Lower lobe of right lung (tissue), 2 donors: Measurements from ENCODE around the gene SEC63. TPM values are rescaled to one million over a fixed set of nuclear protein-coding genes. Genes with fewer than 3 reads are reported as not detected.
"Not testable (repeated sequence)": the region's sequence is repeated elsewhere in the genome, so short reads cannot be mapped to it uniquely, and the experiment has no call there.

Source experiments
- ATAC-seq, 2 donors: fragments of 200-7000 bp; cut with Tn5 transposase; one replicate each; pipeline ENCODE4 v1.9.1; 2020 to 2022; ENCODE audit warnings: mild to moderate bottlenecking in 2 of 2, moderate library complexity in 2 of 2
- DNase-seq: peaks from one replicate; pipeline ENCODE4 v3.0.0-alpha.2; 2020
- H3K27ac ChIP-seq: fragments of 200-600 bp; one replicate; pipeline ENCODE4 v1.8.0; 2022
- H3K27me3 ChIP-seq: fragments of 200-600 bp; one replicate; pipeline ENCODE4 v1.8.0; 2022; ENCODE audit warnings: low read depth
- H3K36me3 ChIP-seq: fragments of 200-600 bp; one replicate; pipeline ENCODE4 v1.8.0; 2022; ENCODE audit warnings: mild to moderate bottlenecking
- H3K4me1 ChIP-seq: fragments of 200-600 bp; one replicate; pipeline ENCODE4 v1.8.0; 2022
- H3K4me3 ChIP-seq: fragments of 200-600 bp; one replicate; pipeline ENCODE4 v1.8.0; 2022; ENCODE audit warnings: mild to moderate bottlenecking
- H3K9me3 ChIP-seq: fragments of 200-600 bp; one replicate; pipeline ENCODE4 v1.8.0; 2022
- CTCF ChIP-seq: fragments of 200-600 bp; IDR thresholded peaks from one replicate; pipeline ENCODE4 v1.8.0; 2022; ENCODE audit warnings: antibody characterized with exemption, mild to moderate bottlenecking
- intact Hi-C: fragments of 100-400 bp; cut with DNase I; formaldehyde crosslinking; loops from one replicate; pipeline ENCODE4 v1.11.0; 2022
- total RNA-seq: library from RNA; stranded (reverse); fragmentation: NEBNext Ultra II Directional; extraction: Animal tissue kit (Norgen Biotek cat#: 25700); gene quantifications from one replicate; pipeline ENCODE4 v1.2.1, GENCODE V29; 2021
- donor health status: DM: no; HTN: yes; CAD: no; lungs with severe emphysema.

Gene SEC63
- total RNA-seq, 1 donor from 2014 or later = 96.5 TPM

DNA sequence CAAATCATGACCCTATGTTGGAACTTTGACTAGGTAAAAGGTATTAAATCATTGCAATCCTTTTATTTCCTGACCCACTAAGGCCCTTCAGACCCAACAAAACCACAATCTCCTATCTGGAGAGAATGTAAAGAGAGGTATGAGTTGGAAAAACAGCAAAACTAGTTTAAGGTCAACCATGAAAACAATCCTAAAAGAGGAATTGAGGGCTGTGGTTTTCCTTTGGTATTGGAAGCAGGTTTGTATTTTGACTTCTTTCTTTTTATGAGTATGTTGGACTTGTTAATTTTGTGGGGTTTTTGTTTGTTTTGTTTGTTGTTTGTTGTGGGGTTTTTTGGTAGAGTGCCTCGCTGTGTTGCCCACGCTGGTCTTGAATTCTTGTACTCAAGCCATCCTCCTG, 4.7 kb upstream of the SEC63 start:
- Histone ChIP-seq H3K27ac (no peak overlapping the region), H3K4me3 (no peak overlapping the region), H3K9me3 (no peaks in the 10 kb centered on the region), H3K27me3 (no peaks in the 10 kb centered on the region), H3K36me3 (no peaks in the 10 kb centered on the region), H3K4me1 (no peaks in the 10 kb centered on the region)
- DNase-seq = no peak
- intact Hi-C loops = no loop called here
- ATAC-seq = no peak
- no peak for TF ChIP-seq CTCF

GRCh38 chr6:107959392-107959791, 1.4 kb upstream of the SEC63 start:
- Histone ChIP-seq H3K4me3 (no peak overlapping the region), H3K4me1 (peaks cover 26% of the 10 kb centered on the region), H3K36me3 (no peaks in the 10 kb centered on the region), H3K27me3 (no peaks in the 10 kb centered on the region), H3K27ac (no peak overlapping the region), H3K9me3 (no peaks in the 10 kb centered on the region)
- intact Hi-C loops = no loop called here
- TF ChIP-seq CTCF = no peak
- ATAC-seq (no peak), DNase-seq (no peak)

- Histone ChIP-seq H3K27ac (peak overlapping the region; percentile 94), H3K4me1 (peaks cover 28% of the 10 kb centered on the region), H3K4me3 (peak overlapping the region; percentile 86)
- H3K9me3 ChIP-seq, intact Hi-C loops, ATAC-seq, H3K36me3 ChIP-seq, H3K27me3 ChIP-seq, DNase-seq: not testable (repeated sequence)
Observed at GRCh38 chr6:107958689-107959362, 818 bp upstream of the SEC63 start.

DNA sequence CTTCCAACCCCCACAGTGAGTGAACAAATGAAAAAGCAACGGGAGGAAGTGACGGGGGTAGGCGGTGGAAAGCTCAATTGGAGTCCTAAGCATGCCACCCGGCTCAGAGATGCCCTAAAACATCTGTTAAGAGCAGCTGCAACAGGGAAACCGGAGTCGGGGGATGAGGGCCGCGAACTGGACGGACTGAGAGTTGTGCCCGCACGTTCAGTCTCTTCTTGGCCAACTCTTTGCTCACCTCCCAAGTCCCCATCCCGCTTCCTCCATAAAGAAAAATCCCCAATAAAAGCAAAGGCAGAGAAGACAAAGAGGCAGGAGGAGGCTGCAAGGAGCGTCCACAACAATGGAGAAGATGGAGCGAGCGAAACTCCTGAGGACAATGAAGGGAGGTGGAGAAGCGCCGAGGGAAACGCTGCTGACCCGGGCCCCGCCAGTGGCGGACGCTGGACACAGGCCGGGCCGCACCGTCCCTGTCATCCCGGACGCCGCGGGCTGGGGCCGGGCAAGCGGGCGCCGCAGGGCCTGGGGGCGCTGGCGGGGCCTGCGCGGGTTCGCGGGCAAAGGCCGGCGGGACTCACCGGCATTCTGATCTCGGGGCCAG, 600 bp downstream of the SEC63 start:
- DNase-seq (peak; percentile 68), ATAC-seq (peak; percentile 68 to 72)
- no peaks in the 10 kb centered on the region for H3K9me3 ChIP-seq
- intact Hi-C loops = no loop called here
- H3K4me1 ChIP-seq = peaks cover 35% of the 10 kb centered on the region
- no peaks in the 10 kb centered on the region for H3K36me3 ChIP-seq
- H3K27ac ChIP-seq = peak overlapping the region; percentile 94
- peak overlapping the region; percentile 86 for H3K4me3 ChIP-seq
- TF ChIP-seq CTCF = no peak
- no peaks in the 10 kb centered on the region for H3K27me3 ChIP-seq

DNA sequence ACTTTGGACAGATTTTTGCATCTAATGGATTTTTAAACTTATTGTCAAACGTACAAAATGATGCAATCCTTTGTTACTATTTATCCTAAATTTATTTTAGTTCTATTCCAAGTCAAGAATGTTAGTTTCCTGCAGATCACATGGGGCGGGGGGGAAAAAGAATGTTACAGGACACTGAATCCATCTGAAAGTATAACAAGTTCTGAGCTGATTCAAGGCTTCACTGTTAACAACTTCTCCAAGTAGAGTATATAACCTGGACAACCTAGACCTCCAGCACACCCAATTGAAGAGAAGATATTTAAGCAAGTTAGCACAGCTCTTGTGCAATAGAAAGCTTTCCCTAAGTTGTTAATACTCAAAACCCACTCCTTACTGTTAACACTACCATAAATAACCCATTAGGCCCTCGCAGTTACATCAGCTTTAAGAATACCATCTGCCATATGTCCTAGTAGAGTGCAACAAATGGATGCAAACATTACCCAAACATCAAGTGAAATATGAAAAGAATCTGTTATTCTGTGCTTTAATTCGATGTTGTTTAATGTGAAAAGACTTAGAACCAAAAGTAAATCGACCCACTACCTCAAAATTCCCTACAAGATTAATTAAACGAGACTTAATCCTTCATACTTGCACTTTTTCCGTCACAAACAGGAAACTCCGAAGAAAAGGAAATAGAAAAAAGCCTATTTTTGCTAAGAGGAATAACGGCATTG, 1.3 kb downstream of the SEC63 start:
- no peaks in the 10 kb centered on the region for H3K36me3 ChIP-seq
- H3K4me1 ChIP-seq = peaks cover 37% of the 10 kb centered on the region
- no peaks in the 10 kb centered on the region for H3K27me3 ChIP-seq
- peak overlapping the region; percentile 94 for H3K27ac ChIP-seq
- H3K4me3 ChIP-seq = peak overlapping the region; percentile 86
- intact Hi-C loops = no loop called here
- DNase-seq = no peak
- TF ChIP-seq CTCF = no peak
- H3K9me3 ChIP-seq = no peaks in the 10 kb centered on the region
- ATAC-seq = peak in 1 of 2 donors; percentile 15

DNA sequence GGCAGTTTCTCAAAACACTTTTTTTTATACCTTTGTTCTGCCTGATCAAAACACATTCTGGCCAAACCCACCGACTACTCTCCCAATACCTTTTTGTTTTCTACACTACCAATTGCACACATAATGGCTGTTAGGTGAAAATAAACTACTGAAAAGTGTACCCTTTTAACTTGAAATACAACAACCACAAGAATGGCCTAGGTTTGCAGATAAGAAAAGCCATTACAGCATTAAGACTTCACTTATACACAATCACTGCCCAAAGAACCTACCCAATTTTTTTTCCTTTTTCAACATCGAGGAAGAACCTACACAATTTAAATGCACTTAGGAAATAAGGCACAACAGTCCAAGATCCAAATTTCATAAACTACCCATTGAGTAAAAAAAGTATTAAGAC, 1.8 kb downstream of the SEC63 start:
- H3K4me1 ChIP-seq = peaks cover 39% of the 10 kb centered on the region
- H3K27ac ChIP-seq = peak overlapping the region; percentile 94
- TF ChIP-seq CTCF = no peak
- peak overlapping the region; percentile 86 for H3K4me3 ChIP-seq
- H3K36me3 ChIP-seq = no peaks in the 10 kb centered on the region
- DNase-seq (no peak), ATAC-seq (no peak)
- no peaks in the 10 kb centered on the region for H3K27me3 ChIP-seq
- H3K9me3 ChIP-seq = no peaks in the 10 kb centered on the region
- intact Hi-C loops = no loop called here

GRCh38 chr6:107953858-107954414, 4.1 kb downstream of the SEC63 start:
- DNase-seq, H3K4me3 ChIP-seq, intact Hi-C loops, H3K36me3 ChIP-seq, H3K27me3 ChIP-seq, H3K27ac ChIP-seq, ATAC-seq, H3K9me3 ChIP-seq: not testable (repeated sequence)
- peaks cover 45% of the 10 kb centered on the region for H3K4me1 ChIP-seq
